ENCODE results near the gene PTBP1. TPM values are rescaled to one million over a fixed set of nuclear protein-coding genes. Genes with fewer than 3 reads are reported as not detected.

Gene PTBP1
- total and polyA plus RNA-seq, 9 of the 15 experiments (the other 6 are each of a cell fraction or from before 2014, with no cell fraction given): 14.0 to 759 (median 234) TPM

DNA sequence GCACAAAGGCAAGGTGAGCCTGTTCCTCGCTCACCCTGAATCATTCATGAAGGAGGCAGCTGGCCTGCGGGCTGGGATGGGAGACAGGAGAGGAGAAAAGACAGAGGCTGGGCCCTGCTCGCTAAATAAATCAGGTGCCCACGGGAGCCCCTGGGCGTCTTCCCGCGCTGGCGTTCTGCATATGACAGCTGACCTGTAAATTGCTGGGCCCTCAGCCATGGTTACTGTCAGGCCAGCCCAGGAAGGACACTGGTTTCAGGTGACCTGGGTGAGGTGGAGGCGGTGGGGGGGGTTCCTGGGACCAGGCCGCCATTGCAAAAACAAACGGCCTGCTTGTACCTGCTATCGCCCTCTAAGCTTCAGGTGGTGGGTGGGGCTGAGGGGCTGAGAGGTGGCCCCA, 3.4 kb upstream of the PTBP1 start:
- Histone ChIP-seq H3K27me3 (ENCODE audit: control insufficient read depth in 2 of 2, insufficient read depth in 2 of 2, low read length in 2 of 2) (no peaks in the 10 kb centered on the region), H3K9me1 (ENCODE audit: control insufficient read depth, insufficient read depth, low read length) (no peaks in the 10 kb centered on the region), H3K4me3 (no peak overlapping the region), H3K27ac (ENCODE audit: extremely low read depth, low read depth, low read length) (no peak overlapping the region), H3K4me1 (replicated peaks in 1 of 2; ENCODE audit: control insufficient read depth in 2 of 2, insufficient read depth in 2 of 2, low read length in 2 of 2) (peaks cover 39 to 81% of the 10 kb centered on the region in 2 experiments), H3K36me3 (ENCODE audit: control insufficient read depth, insufficient read depth, low read length) (peaks cover 8% of the 10 kb centered on the region; the same call in 1 of the 3 replicates), H3K9ac (ENCODE audit: insufficient read depth in 1 of 2, low read depth in 2 of 2, low read length in 2 of 2) (peak overlapping the region in 1 of 2 experiments; percentile 36; a peak in 1 of 4 replicates), H3K9me3 (replicated peaks; ENCODE audit: control insufficient read depth, insufficient read depth, low read depth, low read length) (peaks cover 3% of the 10 kb centered on the region; the same call in 1 of the 2 replicates), H4K20me1 (replicated peaks; ENCODE audit: control insufficient read depth, insufficient read depth, low read length) (peaks cover 8% of the 10 kb centered on the region), H2AFZ (ENCODE audit: low read depth, low read length) (peak overlapping the region; percentile 21; the same call in 1 of the 2 replicates), H3K4me2 (ENCODE audit: insufficient read depth, low read length) (no peak overlapping the region), H3K79me2 (ENCODE audit: control insufficient read depth, insufficient read depth, low read length) (peaks cover 33% of the 10 kb centered on the region)
- POLR2A ChIA-PET: no interaction called here
- DNase-seq (ENCODE audit: extremely low read depth in 1 of 4, low spot score in 3 of 4): no peak
- no peak for FAIRE-seq
- in situ Hi-C loops (cut with MboI): no loop called here
- intact Hi-C loops (cut with micrococcal nuclease): no loop called here
- 98% methylated on average over 11 of the region's 12 CpGs for WGBS (ENCODE audit: insufficient coverage, low coverage, missing lambda C conversion rate)
- ATAC-seq: no peak
- BruUV-seq (replicated peaks): no TSS peak
- CTCF ChIA-PET (ENCODE audit: low intra/inter-chr PET ratio): no interaction called here
- TF ChIP-seq, protein P1, sequence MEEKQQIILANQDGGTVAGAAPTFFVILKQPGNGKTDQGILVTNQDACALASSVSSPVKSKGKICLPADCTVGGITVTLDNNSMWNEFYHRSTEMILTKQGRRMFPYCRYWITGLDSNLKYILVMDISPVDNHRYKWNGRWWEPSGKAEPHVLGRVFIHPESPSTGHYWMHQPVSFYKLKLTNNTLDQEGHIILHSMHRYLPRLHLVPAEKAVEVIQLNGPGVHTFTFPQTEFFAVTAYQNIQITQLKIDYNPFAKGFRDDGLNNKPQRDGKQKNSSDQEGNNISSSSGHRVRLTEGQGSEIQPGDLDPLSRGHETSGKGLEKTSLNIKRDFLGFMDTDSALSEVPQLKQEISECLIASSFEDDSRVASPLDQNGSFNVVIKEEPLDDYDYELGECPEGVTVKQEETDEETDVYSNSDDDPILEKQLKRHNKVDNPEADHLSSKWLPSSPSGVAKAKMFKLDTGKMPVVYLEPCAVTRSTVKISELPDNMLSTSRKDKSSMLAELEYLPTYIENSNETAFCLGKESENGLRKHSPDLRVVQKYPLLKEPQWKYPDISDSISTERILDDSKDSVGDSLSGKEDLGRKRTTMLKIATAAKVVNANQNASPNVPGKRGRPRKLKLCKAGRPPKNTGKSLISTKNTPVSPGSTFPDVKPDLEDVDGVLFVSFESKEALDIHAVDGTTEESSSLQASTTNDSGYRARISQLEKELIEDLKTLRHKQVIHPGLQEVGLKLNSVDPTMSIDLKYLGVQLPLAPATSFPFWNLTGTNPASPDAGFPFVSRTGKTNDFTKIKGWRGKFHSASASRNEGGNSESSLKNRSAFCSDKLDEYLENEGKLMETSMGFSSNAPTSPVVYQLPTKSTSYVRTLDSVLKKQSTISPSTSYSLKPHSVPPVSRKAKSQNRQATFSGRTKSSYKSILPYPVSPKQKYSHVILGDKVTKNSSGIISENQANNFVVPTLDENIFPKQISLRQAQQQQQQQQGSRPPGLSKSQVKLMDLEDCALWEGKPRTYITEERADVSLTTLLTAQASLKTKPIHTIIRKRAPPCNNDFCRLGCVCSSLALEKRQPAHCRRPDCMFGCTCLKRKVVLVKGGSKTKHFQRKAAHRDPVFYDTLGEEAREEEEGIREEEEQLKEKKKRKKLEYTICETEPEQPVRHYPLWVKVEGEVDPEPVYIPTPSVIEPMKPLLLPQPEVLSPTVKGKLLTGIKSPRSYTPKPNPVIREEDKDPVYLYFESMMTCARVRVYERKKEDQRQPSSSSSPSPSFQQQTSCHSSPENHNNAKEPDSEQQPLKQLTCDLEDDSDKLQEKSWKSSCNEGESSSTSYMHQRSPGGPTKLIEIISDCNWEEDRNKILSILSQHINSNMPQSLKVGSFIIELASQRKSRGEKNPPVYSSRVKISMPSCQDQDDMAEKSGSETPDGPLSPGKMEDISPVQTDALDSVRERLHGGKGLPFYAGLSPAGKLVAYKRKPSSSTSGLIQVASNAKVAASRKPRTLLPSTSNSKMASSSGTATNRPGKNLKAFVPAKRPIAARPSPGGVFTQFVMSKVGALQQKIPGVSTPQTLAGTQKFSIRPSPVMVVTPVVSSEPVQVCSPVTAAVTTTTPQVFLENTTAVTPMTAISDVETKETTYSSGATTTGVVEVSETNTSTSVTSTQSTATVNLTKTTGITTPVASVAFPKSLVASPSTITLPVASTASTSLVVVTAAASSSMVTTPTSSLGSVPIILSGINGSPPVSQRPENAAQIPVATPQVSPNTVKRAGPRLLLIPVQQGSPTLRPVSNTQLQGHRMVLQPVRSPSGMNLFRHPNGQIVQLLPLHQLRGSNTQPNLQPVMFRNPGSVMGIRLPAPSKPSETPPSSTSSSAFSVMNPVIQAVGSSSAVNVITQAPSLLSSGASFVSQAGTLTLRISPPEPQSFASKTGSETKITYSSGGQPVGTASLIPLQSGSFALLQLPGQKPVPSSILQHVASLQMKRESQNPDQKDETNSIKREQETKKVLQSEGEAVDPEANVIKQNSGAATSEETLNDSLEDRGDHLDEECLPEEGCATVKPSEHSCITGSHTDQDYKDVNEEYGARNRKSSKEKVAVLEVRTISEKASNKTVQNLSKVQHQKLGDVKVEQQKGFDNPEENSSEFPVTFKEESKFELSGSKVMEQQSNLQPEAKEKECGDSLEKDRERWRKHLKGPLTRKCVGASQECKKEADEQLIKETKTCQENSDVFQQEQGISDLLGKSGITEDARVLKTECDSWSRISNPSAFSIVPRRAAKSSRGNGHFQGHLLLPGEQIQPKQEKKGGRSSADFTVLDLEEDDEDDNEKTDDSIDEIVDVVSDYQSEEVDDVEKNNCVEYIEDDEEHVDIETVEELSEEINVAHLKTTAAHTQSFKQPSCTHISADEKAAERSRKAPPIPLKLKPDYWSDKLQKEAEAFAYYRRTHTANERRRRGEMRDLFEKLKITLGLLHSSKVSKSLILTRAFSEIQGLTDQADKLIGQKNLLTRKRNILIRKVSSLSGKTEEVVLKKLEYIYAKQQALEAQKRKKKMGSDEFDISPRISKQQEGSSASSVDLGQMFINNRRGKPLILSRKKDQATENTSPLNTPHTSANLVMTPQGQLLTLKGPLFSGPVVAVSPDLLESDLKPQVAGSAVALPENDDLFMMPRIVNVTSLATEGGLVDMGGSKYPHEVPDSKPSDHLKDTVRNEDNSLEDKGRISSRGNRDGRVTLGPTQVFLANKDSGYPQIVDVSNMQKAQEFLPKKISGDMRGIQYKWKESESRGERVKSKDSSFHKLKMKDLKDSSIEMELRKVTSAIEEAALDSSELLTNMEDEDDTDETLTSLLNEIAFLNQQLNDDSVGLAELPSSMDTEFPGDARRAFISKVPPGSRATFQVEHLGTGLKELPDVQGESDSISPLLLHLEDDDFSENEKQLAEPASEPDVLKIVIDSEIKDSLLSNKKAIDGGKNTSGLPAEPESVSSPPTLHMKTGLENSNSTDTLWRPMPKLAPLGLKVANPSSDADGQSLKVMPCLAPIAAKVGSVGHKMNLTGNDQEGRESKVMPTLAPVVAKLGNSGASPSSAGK (IDR thresholded peaks at IDR 0.05): no peak
- TF ChIP-seq MED1 (CRISPR knock-in tag; IDR thresholded peaks at IDR 0.05; ENCODE audit: borderline replicate concordance): 0 out of 2 replicates have a peak, but pooled peaks have one; percentile 18
- TF ChIP-seq ZBTB33 (CRISPR knock-in tag; IDR thresholded peaks at IDR 0.05): peak; percentile 61

All from K562 (cell line).